GM18511 (cell line): Measurements from ENCODE around the gene GRAMD4.

Experiments
- ATAC-seq: cut with Tn5 transposase; IDR thresholded peaks from one replicate; pipeline ENCODE4 v1.9.1; 2021; ENCODE audit warnings: mild to moderate bottlenecking, moderate library complexity; ENCODE audit not compliant: unreplicated experiment

GRAMD4 gene, protein sequence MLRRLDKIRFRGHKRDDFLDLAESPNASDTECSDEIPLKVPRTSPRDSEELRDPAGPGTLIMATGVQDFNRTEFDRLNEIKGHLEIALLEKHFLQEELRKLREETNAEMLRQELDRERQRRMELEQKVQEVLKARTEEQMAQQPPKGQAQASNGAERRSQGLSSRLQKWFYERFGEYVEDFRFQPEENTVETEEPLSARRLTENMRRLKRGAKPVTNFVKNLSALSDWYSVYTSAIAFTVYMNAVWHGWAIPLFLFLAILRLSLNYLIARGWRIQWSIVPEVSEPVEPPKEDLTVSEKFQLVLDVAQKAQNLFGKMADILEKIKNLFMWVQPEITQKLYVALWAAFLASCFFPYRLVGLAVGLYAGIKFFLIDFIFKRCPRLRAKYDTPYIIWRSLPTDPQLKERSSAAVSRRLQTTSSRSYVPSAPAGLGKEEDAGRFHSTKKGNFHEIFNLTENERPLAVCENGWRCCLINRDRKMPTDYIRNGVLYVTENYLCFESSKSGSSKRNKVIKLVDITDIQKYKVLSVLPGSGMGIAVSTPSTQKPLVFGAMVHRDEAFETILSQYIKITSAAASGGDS

GRCh38 chr22:46619830-46620501 lies at the start of gene GRAMD4:
GRAMD4 (plus strand) TSS chr22:46620386; CDS start chr22:46626800, 6,414 bp downstream.
- no peak for ATAC-seq

GRCh38 chr22:46571642-46572250 lies 48.4 kb upstream of the GRAMD4 start:
- ATAC-seq = no peak

GRCh38 chr22:46572911-46573780 lies 47.0 kb upstream of the GRAMD4 start:
- no peak for ATAC-seq

- ATAC-seq = no peak
These were observed 46.3 kb upstream of the GRAMD4 start for GRCh38 chr22:46573781-46574437.

DNA sequence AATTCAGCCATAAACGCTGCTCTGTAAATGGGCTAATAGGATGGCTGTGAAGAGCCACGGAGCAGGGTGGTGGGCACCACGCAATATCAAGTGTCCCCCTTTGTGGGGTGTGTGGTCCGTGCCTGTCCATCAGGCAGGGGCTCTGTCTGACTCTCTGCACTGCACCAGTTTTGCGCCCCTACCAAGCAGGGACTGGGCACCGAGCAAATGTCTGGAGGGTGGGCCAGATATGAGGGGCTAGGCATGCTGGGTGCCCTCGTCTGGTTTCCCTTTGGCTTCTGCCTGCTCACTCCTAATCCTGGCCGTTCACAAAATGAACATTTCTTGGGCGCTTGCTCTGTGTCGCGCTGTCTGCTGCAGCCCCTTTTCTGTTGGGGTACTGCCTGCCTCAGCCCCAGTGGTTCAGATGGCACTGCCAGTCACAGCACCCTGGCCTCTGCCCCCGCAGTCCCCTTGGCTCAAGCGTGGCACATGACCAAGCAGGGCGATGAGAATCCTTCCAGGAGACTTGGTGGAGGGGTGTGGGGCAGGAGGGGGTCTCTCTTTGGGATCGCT lies 45.7 kb upstream of the GRAMD4 start:
- no peak for ATAC-seq

- no peak for ATAC-seq
These were observed 44.9 kb upstream of the GRAMD4 start for GRCh38 chr22:46574993-46575910.

- ATAC-seq = no peak
These were observed 44.2 kb upstream of the GRAMD4 start for GRCh38 chr22:46575911-46576555.

DNA sequence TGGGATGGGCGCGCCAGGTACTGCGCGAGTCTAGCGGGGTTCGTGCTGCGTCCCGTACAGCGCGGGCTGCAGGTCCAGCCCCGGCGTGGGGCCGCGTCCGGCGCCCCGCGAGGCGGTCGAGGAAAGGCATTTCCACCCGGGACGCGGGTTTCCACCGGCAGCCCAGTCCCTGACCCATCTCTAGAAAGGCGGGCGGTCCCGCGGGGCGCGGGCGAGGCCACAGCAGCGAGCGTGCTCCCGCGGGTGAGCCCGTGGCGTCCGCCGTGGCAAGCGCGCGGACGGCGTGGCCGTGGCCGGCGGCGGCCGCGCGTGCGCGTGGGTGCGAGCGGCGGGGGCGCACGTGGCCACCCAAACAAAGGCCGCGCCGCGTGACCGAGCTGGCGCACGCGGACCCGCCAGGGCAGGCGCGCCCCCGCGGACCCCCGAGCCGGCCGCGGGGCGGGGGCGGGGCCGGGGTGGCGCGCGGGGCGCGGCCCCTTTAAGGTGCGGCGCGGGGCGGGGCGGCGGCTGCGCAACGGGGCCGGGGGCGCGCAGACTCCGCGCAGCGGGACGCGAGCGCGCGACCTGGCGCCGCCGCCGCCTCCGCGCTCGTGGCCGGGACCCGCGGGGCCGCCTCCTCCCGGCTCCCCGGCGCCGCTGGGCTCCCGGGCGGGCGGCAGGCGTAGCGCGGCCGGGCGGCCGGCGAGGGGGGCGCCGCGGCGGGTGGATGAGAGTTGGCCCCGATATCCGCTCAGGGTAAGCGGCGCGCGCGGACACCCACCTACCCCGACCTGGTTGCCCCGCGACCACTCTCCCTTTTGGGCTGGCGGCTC lies 43.4 kb upstream of the GRAMD4 start:
- ATAC-seq = peak; percentile 65

DNA sequence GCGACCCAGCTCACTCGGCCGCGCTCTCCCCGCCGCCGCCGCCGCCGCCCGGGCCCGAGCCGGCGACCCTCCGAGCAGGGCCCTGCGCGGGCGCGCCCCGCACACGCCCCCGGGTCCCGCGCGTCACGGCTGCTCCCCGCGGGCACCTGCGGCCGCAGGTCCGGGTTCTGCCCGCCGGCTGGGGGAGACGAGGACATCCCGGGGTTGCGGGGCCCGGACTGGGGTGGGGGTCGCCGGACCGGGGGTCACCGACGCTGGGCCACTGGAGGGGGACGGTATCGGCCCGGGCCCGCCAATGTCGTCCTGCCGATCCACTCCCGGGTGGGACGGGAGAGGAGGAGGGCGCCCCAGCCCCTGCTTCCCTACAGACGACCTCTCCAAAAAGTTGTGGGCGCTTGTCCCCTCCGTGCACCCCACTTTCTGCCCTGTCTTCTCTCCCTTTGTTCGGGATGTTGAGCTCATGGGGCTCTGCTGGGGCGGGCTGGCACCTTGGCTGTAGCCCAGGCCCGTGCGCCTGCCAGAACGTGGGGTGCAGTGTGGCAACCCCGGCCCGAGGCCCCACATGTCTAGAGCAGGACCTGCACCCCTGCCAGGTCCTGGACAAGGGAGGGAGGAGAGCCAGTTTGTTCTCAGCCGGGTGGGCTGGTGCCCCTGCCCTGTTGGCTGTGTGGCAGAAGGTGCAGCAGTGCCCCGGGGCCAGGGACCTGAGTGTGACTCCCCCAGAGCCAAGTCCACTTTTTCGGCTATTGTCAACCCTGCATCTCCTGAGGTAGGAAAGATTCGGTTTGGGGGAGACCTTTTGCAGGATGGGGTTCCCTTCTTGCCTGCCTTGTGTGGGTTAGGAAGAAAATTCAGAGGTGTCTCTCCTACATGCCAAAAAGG lies 42.6 kb upstream of the GRAMD4 start:
- no peak for ATAC-seq

DNA sequence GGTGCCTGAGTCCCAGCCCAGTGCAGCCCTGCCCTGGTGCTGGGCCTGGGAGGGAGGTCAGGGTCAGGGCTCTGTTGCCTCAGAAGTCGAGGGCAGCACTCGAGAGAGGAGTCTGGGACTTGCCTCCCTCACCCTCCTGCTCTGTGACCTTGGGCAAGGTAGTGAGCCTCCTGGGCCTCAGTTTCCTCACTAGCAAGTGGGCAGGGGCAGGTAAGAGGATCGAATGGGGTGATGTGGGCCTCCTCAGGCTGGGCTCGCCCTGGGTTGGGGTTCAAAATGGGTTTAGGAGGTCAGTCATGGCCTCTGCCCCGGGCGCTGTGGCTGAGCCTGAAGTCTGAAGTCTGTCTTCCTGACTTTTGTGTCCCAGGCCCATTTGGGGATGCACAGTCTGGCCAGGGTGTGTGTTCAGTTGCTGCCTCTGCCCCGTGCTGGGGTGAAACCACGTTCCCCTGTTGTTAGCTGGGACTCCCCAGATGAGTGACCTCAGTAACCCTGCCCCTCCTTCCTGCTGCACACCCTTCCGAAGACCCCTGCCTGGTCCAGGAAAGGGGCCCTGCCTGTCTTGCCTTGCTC lies 41.8 kb upstream of the GRAMD4 start:
- no peak for ATAC-seq

GRCh38 chr22:46578824-46579561 lies 41.2 kb upstream of the GRAMD4 start:
- ATAC-seq = no peak

GRCh38 chr22:46579751-46580449 lies 40.3 kb upstream of the GRAMD4 start:
- no peak for ATAC-seq

GRCh38 chr22:46580940-46581537 lies 39.1 kb upstream of the GRAMD4 start:
- ATAC-seq = no peak

GRCh38 chr22:46581538-46582244 lies 38.5 kb upstream of the GRAMD4 start:
- no peak for ATAC-seq
